HFF-Myc (cell line): ENCODE data around the gene AKAP7.
A peak's percentile ranks its signal among the peaks of the same experiment; 100 is the strongest.

ENCODE experiments used
- DNase-seq: peaks from one replicate; pipeline ENCODE4 v3.0.0-alpha.2; 2011; ENCODE audit warnings: low read depth; ENCODE audit errors: extremely low read depth
- H3K4me3 ChIP-seq: replicated peaks from 2 replicates; pipeline ENCODE4 v1.5.1; 2011; ENCODE audit warnings: low read depth, mild to moderate bottlenecking, control low read depth, low read length
- TF ChIP-seq, protein P1 (sequence below): IDR thresholded peaks from 2 replicates; pipeline ENCODE4 v1.5.1; 2012; ENCODE audit warnings: mild to moderate bottlenecking, low read depth, low read length, control low read depth; ENCODE audit errors: missing control alignments

The AKAP7 gene

DNA sequence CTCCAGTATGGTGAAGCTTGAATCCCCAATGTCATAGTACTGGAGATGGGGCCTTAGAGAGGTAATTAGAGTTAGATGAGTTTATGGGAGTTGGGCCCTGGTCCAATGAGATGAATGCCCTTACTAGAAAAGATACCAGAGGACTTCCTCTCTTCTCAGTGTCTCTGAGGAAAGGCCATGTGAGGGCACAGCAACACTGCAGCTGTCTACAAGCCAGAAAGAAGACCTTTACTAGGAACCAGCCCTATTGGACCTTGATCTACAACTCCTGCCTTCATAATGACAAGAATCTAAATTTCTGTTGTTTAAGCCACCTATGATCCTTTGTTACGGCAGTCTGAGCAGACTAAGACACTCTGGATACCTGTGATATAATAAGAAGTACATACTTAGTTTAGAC, 31.4 kb upstream of the AKAP7 start:
- TF ChIP-seq, protein P1, sequence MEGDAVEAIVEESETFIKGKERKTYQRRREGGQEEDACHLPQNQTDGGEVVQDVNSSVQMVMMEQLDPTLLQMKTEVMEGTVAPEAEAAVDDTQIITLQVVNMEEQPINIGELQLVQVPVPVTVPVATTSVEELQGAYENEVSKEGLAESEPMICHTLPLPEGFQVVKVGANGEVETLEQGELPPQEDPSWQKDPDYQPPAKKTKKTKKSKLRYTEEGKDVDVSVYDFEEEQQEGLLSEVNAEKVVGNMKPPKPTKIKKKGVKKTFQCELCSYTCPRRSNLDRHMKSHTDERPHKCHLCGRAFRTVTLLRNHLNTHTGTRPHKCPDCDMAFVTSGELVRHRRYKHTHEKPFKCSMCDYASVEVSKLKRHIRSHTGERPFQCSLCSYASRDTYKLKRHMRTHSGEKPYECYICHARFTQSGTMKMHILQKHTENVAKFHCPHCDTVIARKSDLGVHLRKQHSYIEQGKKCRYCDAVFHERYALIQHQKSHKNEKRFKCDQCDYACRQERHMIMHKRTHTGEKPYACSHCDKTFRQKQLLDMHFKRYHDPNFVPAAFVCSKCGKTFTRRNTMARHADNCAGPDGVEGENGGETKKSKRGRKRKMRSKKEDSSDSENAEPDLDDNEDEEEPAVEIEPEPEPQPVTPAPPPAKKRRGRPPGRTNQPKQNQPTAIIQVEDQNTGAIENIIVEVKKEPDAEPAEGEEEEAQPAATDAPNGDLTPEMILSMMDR: no peak
- no peak for DNase-seq
- H3K4me3 ChIP-seq: no peak overlapping the region

DNA sequence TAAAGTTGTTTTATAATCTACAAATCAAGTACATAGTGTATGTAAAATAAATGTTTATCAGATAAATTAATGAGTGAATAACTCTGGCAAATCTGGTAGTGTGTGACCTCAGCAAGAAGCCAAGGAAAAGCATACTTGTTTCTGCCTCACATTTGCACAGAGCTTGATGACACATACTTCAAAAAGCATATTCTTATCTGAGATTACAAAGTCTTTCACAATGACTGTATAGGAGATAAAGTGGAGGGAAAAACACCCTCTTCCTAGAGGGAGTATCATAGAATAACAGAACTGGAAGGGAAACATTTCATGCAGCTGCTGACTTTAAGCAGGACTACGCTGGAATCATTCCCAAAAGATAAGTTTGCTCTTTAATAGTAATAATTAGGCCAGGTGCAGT, 28.1 kb upstream of the AKAP7 start:
- H3K4me3 ChIP-seq: no peak overlapping the region
- TF ChIP-seq, protein P1: no peak
- DNase-seq: no peak

DNA sequence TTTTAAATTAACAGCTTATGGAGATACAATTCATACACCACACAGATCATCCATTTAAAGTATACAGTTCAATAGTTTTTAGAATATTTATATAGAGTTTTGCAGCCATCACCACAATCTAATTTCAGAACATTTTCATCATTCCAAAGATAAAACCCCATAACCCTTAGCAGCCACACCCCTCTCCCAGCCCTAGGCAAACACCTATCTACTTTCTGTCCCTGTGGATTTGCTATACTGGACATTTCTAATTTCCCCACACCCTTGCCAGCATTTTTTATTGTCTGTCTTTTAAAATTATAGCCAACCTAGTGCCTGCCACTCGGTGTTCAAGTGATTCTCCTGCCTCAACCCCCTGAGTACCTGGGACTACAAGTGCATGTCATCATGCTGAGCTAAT, 23.0 kb upstream of the AKAP7 start:
- H3K4me3 ChIP-seq: no peak overlapping the region
- DNase-seq: no peak
- TF ChIP-seq, protein P1: no peak

DNA sequence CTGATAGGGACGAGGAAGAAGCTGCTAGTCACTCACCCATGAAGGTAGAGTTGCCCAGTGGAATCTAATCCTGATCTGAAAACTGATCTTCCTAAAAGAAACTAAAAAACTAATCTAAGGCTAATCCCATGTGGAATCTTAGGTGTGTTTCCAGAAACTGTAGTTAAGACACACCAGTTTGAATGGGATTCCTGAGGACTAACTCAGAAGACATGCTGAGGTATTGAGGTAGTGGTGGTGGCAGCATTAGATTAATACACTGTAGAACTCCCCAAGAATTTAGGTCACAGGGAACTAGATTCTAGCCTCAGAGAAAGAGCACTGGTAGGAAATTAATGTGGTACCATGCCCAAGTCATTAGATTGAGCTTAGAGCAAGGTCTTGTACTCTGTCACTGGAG, 19.6 kb upstream of the AKAP7 start:
- TF ChIP-seq, protein P1: no peak
- no peak overlapping the region for H3K4me3 ChIP-seq
- DNase-seq: no peak

DNA sequence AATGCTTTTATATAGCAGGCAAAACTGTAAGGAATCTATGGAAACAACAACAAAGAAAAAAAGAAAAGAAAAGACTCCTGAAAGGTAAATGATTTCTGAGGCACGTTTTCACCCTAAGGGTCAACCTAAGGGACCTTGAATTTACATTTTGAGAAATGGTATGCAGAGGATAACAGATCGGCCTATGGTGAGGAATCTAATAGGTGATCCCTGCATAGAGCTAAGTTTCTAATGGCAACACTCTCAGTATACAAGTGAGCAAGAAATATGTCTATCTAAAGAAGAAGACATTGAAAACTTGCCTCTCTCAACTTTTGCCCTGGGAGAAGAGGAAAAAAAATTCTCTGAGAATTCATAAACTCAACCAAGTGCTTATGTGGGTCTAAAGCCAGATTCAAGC, 18.9 kb upstream of the AKAP7 start:
- H3K4me3 ChIP-seq: no peak overlapping the region
- TF ChIP-seq, protein P1: no peak
- no peak for DNase-seq

DNA sequence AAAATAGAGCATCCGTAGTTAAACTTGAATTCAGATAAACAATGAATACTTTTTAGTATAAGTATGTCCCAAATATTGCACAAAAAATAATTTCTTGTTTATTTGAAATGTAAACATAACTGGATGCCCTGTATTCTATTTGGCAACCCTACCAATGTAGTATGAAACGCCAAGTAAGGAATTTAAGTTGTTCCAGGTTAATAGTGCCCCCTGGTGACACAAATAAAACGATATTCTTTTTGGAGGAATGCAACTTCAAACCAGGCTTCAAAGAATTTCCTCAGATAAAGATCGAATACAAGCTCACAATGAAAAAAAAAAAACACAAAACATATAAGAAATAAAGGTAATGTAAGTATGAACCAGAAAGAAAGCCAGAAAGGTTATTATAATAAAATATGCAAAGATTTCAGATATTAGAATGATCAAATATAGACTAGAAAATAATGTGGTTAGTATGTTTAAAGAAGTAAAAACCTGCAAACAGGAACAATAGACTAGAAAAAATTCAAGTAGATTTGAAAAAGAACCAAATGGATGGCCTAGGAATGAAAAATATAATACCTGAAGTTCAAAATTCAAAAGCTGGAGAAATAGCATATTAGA, 18.4 kb upstream of the AKAP7 start:
- DNase-seq: no peak
- no peak overlapping the region for H3K4me3 ChIP-seq
- TF ChIP-seq, protein P1: peak; percentile 24

DNA sequence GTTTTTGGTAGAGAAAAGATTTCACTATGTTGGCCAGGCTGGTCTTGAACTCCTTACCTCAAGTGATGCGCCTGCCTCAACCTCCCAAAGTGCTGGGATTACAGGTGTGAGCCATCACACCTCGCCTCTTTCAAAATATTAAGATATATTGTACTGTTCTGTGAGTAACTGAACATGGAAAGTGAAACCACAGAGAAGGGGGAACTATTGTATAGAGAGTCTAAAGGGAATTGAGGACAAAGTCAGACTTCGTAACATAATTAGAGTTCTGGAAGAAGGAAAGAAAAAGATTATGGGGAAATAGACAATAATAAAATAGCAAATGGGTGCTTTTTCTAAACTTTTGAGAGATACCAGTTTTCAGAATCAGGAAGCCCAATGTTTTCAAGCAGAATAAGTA, 17.4 kb upstream of the AKAP7 start:
- DNase-seq: no peak
- H3K4me3 ChIP-seq: no peak overlapping the region
- TF ChIP-seq, protein P1: no peak
